Gastroesophageal sphincter (tissue), 4 donors: Measurements from ENCODE around the gene GPX7. TPM values are rescaled to one million over a fixed set of nuclear protein-coding genes. Genes with fewer than 3 reads are reported as not detected.

Experiments used
- ATAC-seq: fragments of 150-250 bp; one replicate; pipeline ENCODE4 v1.9.1; 2016; ENCODE audit warnings: mild to moderate bottlenecking, moderate library complexity
- H3K27ac ChIP-seq, 4 donors: fragments of 200-600 bp; sonication (generic) in 3 of 4; 1 replicate in 3 of 4; 2 replicates in 1 of 4; pipeline ENCODE4 v1.5.1; 2016 to 2019
- H3K27me3 ChIP-seq: fragments of 200-600 bp; sonication (generic); one replicate; pipeline ENCODE4 v1.5.1; 2019
- H3K36me3 ChIP-seq, 2 donors: fragments of 200-600 bp; sonication (generic); one replicate each; pipeline ENCODE4 v1.5.1; 2019; ENCODE audit warnings: control low read depth in 1 of 2
- H3K4me1 ChIP-seq, 3 donors: fragments of 200-600 bp; sonication (generic); 1 replicate in 2 of 3; 2 replicates in 1 of 3; pipeline ENCODE4 v1.5.1; 2016 to 2019; ENCODE audit warnings: control low read depth in 2 of 3
- H3K4me3 ChIP-seq, 2 donors: fragments of 200-600 bp; sonication (generic); one replicate each; pipeline ENCODE4 v1.5.1; 2019; ENCODE audit warnings: mild to moderate bottlenecking in 1 of 2, moderate library complexity in 1 of 2
- H3K9me3 ChIP-seq, 3 donors: fragments of 200-600 bp; sonication (generic); one replicate each; pipeline ENCODE4 v1.5.1; 2017 to 2019; ENCODE audit warnings: control low read depth in 2 of 3
- CTCF ChIP-seq, 4 experiments: fragments of 200-600 bp in 2 of 4; fragments of 450-650 bp in 2 of 4; sonication (generic) in 1 of 4; IDR thresholded peaks; one replicate each; pipeline ENCODE4 v1.5.1; 2017 to 2019; ENCODE audit warnings: antibody characterized with exemption in 4 of 4, mild to moderate bottlenecking in 2 of 4, moderate library complexity in 2 of 4
- EP300 ChIP-seq: sonication (generic); formaldehyde crosslinking; IDR thresholded peaks from one replicate; pipeline ENCODE4 v1.6.1; 2017; ENCODE audit warnings: antibody characterized with exemption, mild to moderate bottlenecking
- POLR2A ChIP-seq, 2 donors: fragments of 450-650 bp; IDR thresholded peaks; one replicate each; pipeline ENCODE4 v1.6.1; 2017; ENCODE audit warnings: antibody characterized with exemption in 2 of 2, mild to moderate bottlenecking in 2 of 2, moderate library complexity in 1 of 2
- POLR2AphosphoS5 ChIP-seq: sonication (generic); formaldehyde crosslinking; IDR thresholded peaks from one replicate; pipeline ENCODE4 v1.6.1; 2017; ENCODE audit warnings: antibody characterized with exemption
- WGBS, 2 donors: methylation state at CpG; one replicate each; pipeline ENCODE4 v1.1.5; 2018; ENCODE audit warnings: low coverage in 1 of 2; 5-methylcytosine and 5-hydroxymethylcytosine counted together
- total RNA-seq, 4 donors: library from RNA; depleted of rRNA; stranded (reverse); fragments of >200 nt; gene quantifications; one replicate each; pipeline ENCODE4 v1.1.0, GENCODE V29; 2016

GPX7 gene
- total RNA-seq, 4 donors from 2014 or later, result 13.0 to 22.5 (median 16.2) TPM

DNA sequence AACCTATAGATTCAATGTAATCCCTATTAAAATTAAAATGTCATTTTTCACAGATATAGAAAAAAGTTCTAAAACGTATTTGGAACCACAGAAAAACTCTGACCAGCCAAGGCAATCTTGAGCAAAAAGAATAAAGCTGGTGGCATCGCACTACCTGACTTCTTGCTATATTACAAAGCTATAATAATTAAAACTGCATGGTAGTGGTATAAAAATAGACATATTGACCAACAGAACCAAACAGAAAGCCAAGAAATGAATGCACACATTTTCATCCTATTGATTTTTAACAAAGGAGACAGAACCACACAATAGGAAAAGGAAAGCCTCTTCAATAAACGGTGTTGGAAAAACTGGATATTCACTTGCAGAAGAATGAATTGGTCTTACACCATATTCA is 21.6 kb downstream of the GPX7 start:
- TF ChIP-seq POLR2AphosphoS5 (no peak), EP300 (no peak), POLR2A (IDR thresholded peaks at IDR 0.05) (no peak), CTCF (IDR thresholded peaks at IDR 0.05) (no peak)
- WGBS, 2 donors, result 85 to 90% methylated on average over 3 of the region's 3 CpGs
- Histone ChIP-seq H3K4me1 (no peaks in the 10 kb centered on the region), H3K36me3 (peaks cover 0 to 4% of the 10 kb centered on the region in 2 donors), H3K27me3 (no peaks in the 10 kb centered on the region), H3K27ac (no peak overlapping the region), H3K4me3 (no peak overlapping the region), H3K9me3 (peaks cover 0 to 44% (median 0%) of the 10 kb centered on the region in 3 donors)
- ATAC-seq, result no peak

DNA sequence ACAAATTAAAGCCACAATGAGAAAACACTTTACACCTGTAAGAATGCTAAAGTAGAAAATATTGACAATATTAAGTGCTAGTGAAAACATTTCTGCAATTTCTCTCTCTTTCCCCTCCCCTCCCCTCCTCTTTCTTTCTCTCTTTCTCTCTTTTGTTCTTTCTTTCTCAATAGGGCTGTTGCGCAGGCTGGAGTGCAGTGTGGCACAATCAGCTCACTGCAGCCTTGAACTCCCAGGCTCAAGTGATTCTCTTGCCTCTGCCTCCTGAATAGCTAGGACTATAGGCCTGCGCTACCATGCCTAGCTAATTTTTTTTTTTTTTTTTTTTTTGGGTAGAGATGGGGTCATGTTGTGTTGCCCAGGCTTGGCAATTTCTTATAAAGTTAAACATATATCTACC is 24.9 kb downstream of the GPX7 start:
- no peak overlapping the region for H3K27ac ChIP-seq
- H3K27me3 ChIP-seq, result peaks cover 10% of the 10 kb centered on the region
- no peak for ATAC-seq
- H3K4me3 ChIP-seq, result no peak overlapping the region
- 83 to 87% methylated on average over 2 of the region's 2 CpGs for WGBS, 2 donors
- H3K36me3 ChIP-seq, result peaks cover 0 to 3% of the 10 kb centered on the region in 2 donors
- no peak for TF ChIP-seq POLR2AphosphoS5
- no peak for TF ChIP-seq CTCF (IDR thresholded peaks at IDR 0.05)
- peaks cover 0 to 28% (median 0%) of the 10 kb centered on the region in 3 donors for H3K9me3 ChIP-seq
- H3K4me1 ChIP-seq, result no peaks in the 10 kb centered on the region

GRCh38 chr1:52628614-52629324 is 26.6 kb downstream of the GPX7 start:
- Histone ChIP-seq H3K36me3 (no peaks in the 10 kb centered on the region), H3K27ac (no peak overlapping the region), H3K9me3 (peaks cover 0 to 11% (median 0%) of the 10 kb centered on the region in 3 donors), H3K4me1 (peaks cover 0 to 14% (median 7%) of the 10 kb centered on the region in 3 donors), H3K4me3 (no peak overlapping the region), H3K27me3 (peaks cover 27% of the 10 kb centered on the region)
- no peak for ATAC-seq
- TF ChIP-seq POLR2AphosphoS5 (no peak), CTCF (IDR thresholded peaks at IDR 0.05) (no peak), EP300 (no peak), POLR2A (IDR thresholded peaks at IDR 0.05) (no peak)
- WGBS, 2 donors, result 60 to 61% methylated on average over 5 to 7 of the region's 8 CpGs

- Histone ChIP-seq H3K4me3 (no peak overlapping the region), H3K36me3 (no peaks in the 10 kb centered on the region), H3K27ac (no peak overlapping the region), H3K9me3 (peaks cover 0 to 6% (median 0%) of the 10 kb centered on the region in 3 donors), H3K27me3 (peaks cover 32% of the 10 kb centered on the region), H3K4me1 (peaks cover 0 to 14% (median 7%) of the 10 kb centered on the region in 3 donors)
- TF ChIP-seq POLR2A (IDR thresholded peaks at IDR 0.05) (no peak), POLR2AphosphoS5 (no peak), CTCF (IDR thresholded peaks at IDR 0.05) (no peak), EP300 (no peak)
- WGBS, 2 donors, result 33 to 87% methylated on average over 3 of the region's 7 CpGs
- ATAC-seq, result no peak
These were observed 27.1 kb downstream of the GPX7 start for GRCh38 chr1:52629325-52629643.

- H3K36me3 ChIP-seq, result no peaks in the 10 kb centered on the region
- H3K27ac ChIP-seq, result no peak overlapping the region
- H3K4me3 ChIP-seq, result no peak overlapping the region
- peaks cover 0 to 14% (median 7%) of the 10 kb centered on the region in 3 donors for H3K4me1 ChIP-seq
- WGBS, 2 donors, result 89 to 100% methylated on average over 2 of the region's 2 CpGs
- TF ChIP-seq CTCF (IDR thresholded peaks at IDR 0.05), result no peak
- TF ChIP-seq POLR2AphosphoS5, result no peak
- TF ChIP-seq POLR2A (IDR thresholded peaks at IDR 0.05), result no peak
- no peak for TF ChIP-seq EP300
- no peak for ATAC-seq
- H3K27me3 ChIP-seq, result peaks cover 36% of the 10 kb centered on the region
- peaks cover 0 to 2% (median 0%) of the 10 kb centered on the region in 3 donors for H3K9me3 ChIP-seq
These were observed 27.5 kb downstream of the GPX7 start for GRCh38 chr1:52629667-52630066.
